Lung (tissue), 12 donors: ENCODE measurements around the gene CDAN1. TPM values are rescaled to one million over a fixed set of nuclear protein-coding genes. Genes with fewer than 3 reads are reported as not detected.

ENCODE experiments used
- ATAC-seq: fragments of 200-7000 bp; cut with Tn5 transposase; one replicate; pipeline ENCODE4 v1.9.1; 2020; ENCODE audit warnings: moderate number of reproducible peaks; ENCODE audit not compliant: insufficient read depth, low FRiP score
- DNase-seq, 3 donors: peaks; one replicate each; pipeline ENCODE4 v3.0.0-alpha.2; 2013 to 2017
- H3K27ac ChIP-seq, 2 donors: one replicate each; pipeline ENCODE4 v1.5.1; 2013; ENCODE audit warnings: mild to moderate bottlenecking in 2 of 2, moderate library complexity in 2 of 2, control low read depth in 1 of 2, inconsistent platforms in 1 of 2, low read depth in 1 of 2, low read length in 1 of 2
- H3K27me3 ChIP-seq, 3 donors: one replicate each; pipeline ENCODE4 v1.5.1; 2013; ENCODE audit warnings: low read length in 2 of 3; ENCODE audit not compliant: control insufficient read depth in 3 of 3, insufficient read depth in 3 of 3
- H3K36me3 ChIP-seq, 4 donors: one replicate each; pipeline ENCODE4 v1.5.1; 2013; ENCODE audit warnings: low read length in 4 of 4, mild to moderate bottlenecking in 1 of 4, moderate library complexity in 1 of 4; ENCODE audit not compliant: control insufficient read depth in 4 of 4, insufficient read depth in 4 of 4
- H3K4me1 ChIP-seq, 5 donors: one replicate each; pipeline ENCODE4 v1.5.1; 2013; ENCODE audit warnings: low read length in 5 of 5, mild to moderate bottlenecking in 2 of 5, moderate library complexity in 1 of 5; ENCODE audit not compliant: control insufficient read depth in 5 of 5, insufficient read depth in 5 of 5
- H3K4me3 ChIP-seq: one replicate; pipeline ENCODE4 v1.5.1; 2013; ENCODE audit warnings: mild to moderate bottlenecking, control low read depth, moderate library complexity
- H3K9ac ChIP-seq, 2 donors: one replicate each; pipeline ENCODE4 v1.5.1; 2013; ENCODE audit warnings: low read length in 2 of 2, control low read depth in 1 of 2; ENCODE audit not compliant: insufficient read depth in 1 of 2
- H3K9me3 ChIP-seq, 4 donors: one replicate each; pipeline ENCODE4 v1.5.1; 2013; ENCODE audit warnings: low read length in 3 of 4, mild to moderate bottlenecking in 1 of 4, moderate library complexity in 1 of 4; ENCODE audit not compliant: control insufficient read depth in 4 of 4, insufficient read depth in 3 of 4
- WGBS, 2 donors: extraction: QIAGEN DNeasy Blood & Tissue Kit; methylation state at CpG; one replicate each; pipeline ENCODE4 v1.1.7; 2013; 5-methylcytosine and 5-hydroxymethylcytosine counted together
- polyA plus RNA-seq, 2 donors: library from polyadenylated mRNA; stranded (reverse); fragments of 200-250 nt; gene quantifications; one replicate each; pipeline ENCODE4 v1.2.1, GENCODE V29; 2013
- total RNA-seq, 2 donors: library from RNA; depleted of rRNA in 1 of 2; stranded (reverse); fragments of >200 nt in 1 of 2; gene quantifications; one replicate each; pipeline ENCODE4 v1.2.1, GENCODE V29; 2014 to 2021
- TF ChIP-seq, protein P1 (sequence below): IDR thresholded peaks from 2 replicates; pipeline ENCODE4 v1.5.1; 2012; ENCODE audit warnings: mild to moderate bottlenecking; ENCODE audit errors: control extremely low read depth, extremely low read depth
- donor health status: control.
- donor health status: control.
- donor health status: Bipolar disorder and iron deficiency.
- donor health status: healthy.
- donor health status: DM: yes; HTN: yes; CAD: no.

Gene CDAN1
- total and polyA plus RNA-seq, 4 donors: 4.2 to 15.2 (median 12.2) TPM

DNA sequence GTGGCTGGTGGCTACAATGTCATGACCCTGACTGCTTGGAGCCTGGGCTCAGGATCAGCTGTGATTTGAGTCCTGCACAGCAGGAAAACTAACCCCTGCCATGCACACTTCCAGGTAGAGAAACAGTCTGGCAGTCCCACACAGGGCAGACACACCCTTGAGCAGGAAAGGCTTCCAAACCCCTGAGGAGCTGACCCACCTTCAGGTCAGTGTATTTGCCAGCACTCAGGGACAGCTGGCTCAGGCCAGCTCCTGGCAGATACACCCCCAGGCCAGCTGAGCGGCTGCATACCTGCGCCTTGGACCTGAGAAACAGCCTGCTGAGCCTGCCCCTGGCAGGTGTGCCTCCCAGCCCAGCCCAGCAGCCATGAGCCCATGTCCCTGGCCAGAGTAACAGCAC lies 22.2 kb upstream of the CDAN1 start:
- Histone ChIP-seq H3K4me1 (no peaks in the 10 kb centered on the region), H3K36me3 (no peaks in the 10 kb centered on the region), H3K27ac (no peak overlapping the region), H3K4me3 (no peak overlapping the region), H3K9ac (no peak overlapping the region), H3K9me3 (peaks cover 0 to 2% (median 0%) of the 10 kb centered on the region in 4 donors), H3K27me3 (no peaks in the 10 kb centered on the region)
- 95 to 96% methylated on average over 2 of the region's 2 CpGs for WGBS, 2 donors
- TF ChIP-seq, protein P1, sequence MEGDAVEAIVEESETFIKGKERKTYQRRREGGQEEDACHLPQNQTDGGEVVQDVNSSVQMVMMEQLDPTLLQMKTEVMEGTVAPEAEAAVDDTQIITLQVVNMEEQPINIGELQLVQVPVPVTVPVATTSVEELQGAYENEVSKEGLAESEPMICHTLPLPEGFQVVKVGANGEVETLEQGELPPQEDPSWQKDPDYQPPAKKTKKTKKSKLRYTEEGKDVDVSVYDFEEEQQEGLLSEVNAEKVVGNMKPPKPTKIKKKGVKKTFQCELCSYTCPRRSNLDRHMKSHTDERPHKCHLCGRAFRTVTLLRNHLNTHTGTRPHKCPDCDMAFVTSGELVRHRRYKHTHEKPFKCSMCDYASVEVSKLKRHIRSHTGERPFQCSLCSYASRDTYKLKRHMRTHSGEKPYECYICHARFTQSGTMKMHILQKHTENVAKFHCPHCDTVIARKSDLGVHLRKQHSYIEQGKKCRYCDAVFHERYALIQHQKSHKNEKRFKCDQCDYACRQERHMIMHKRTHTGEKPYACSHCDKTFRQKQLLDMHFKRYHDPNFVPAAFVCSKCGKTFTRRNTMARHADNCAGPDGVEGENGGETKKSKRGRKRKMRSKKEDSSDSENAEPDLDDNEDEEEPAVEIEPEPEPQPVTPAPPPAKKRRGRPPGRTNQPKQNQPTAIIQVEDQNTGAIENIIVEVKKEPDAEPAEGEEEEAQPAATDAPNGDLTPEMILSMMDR: no peak
- ATAC-seq (no peak), DNase-seq (no peak)

DNA sequence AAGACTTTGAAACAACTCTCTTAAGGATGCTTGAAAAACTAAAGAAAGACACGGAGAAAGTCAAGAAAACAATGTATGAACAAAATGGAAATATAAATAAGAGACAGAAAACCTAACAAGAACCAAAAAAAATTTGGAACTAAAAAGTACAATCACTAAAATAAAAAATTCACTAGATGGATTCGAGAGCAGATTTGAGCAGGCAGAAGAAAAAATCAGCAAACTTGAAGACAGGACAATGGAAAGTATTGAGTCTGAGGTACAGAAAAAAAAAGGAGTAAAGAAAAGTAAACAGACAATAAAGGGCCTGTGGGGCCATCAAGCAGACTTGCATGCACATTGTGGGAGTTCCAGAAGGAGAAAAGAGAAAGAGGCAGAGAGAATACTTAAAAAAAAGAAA lies 13.4 kb upstream of the CDAN1 start:
- ATAC-seq: no peak
- H3K9me3 ChIP-seq: peaks cover 0 to 2% (median 0%) of the 10 kb centered on the region in 4 donors
- H3K27me3 ChIP-seq: no peaks in the 10 kb centered on the region
- 97 to 100% methylated on average over 2 of the region's 2 CpGs for WGBS, 2 donors
- TF ChIP-seq, protein P1: no peak
- H3K9ac ChIP-seq: no peak overlapping the region
- H3K4me1 ChIP-seq: no peaks in the 10 kb centered on the region
- no peak overlapping the region for H3K27ac ChIP-seq
- peaks cover 7 to 24% (median 9%) of the 10 kb centered on the region in 4 donors for H3K36me3 ChIP-seq
- DNase-seq: no peak
- H3K4me3 ChIP-seq: no peak overlapping the region

DNA sequence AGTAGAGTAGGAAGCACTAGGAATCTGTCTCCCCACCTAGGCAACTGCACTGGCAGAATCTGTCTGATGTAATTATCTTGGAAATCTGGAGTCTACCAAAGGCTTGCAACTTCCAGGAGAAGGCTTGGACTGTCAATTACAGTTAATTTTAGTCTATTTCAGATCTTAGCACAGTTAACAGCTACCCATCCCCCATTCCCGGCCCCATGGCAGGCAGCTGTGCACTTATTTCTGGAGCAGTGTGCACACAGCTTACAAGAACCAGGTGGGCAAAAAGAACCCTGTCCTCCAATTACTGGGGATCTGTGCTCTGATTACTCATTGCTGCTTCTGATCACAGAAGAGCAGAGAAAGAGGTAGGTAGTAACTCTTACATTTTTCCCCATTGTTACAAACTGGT lies 12.3 kb upstream of the CDAN1 start:
- no peak for ATAC-seq
- H3K9me3 ChIP-seq: peaks cover 0 to 2% (median 0%) of the 10 kb centered on the region in 4 donors
- H3K4me3 ChIP-seq: no peak overlapping the region
- WGBS, 2 donors: 94 to 100% methylated on average over 1 of the region's 1 CpG
- no peak overlapping the region for H3K27ac ChIP-seq
- DNase-seq: no peak
- TF ChIP-seq, protein P1: no peak
- H3K27me3 ChIP-seq: no peaks in the 10 kb centered on the region
- H3K9ac ChIP-seq: no peak overlapping the region
- H3K36me3 ChIP-seq: peaks cover 7 to 24% (median 9%) of the 10 kb centered on the region in 4 donors
- H3K4me1 ChIP-seq: peaks cover 0 to 7% (median 0%) of the 10 kb centered on the region in 5 donors

DNA sequence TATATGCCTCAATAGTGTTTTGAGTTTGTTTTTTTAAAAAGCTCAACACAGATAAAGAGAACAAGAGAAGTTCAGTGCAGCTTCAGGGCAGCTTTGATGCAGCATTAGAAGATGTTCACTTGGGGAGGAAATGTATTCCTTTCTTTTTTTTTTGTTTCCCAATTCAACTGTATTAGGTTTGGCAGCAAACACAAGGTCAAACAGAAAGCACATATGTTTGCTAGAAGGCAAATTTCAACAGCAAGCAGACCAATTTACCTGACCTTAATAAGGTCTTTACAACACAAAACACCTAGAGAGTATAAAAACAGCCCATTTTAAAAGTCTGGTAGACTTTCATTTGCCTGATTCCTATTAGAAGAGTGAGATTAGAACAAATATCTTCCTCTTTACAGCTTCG lies 7.3 kb upstream of the CDAN1 start:
- TF ChIP-seq, protein P1: no peak
- no peaks in the 10 kb centered on the region for H3K27me3 ChIP-seq
- no peak overlapping the region for H3K27ac ChIP-seq
- no peaks in the 10 kb centered on the region for H3K9me3 ChIP-seq
- H3K9ac ChIP-seq: no peak overlapping the region
- peaks cover 0 to 19% (median 3%) of the 10 kb centered on the region in 5 donors for H3K4me1 ChIP-seq
- no peak for ATAC-seq
- DNase-seq: peak in 1 of 3 donors; percentile 61
- peaks cover 0 to 6% (median 4%) of the 10 kb centered on the region in 4 donors for H3K36me3 ChIP-seq
- WGBS, 2 donors: 100% methylated on average over 1 of the region's 1 CpG
- H3K4me3 ChIP-seq: no peak overlapping the region
